ENCODE results near the gene RNF224.
A peak's percentile ranks its signal among the peaks of the same experiment; 100 is the strongest.

Gene RNF224

DNA sequence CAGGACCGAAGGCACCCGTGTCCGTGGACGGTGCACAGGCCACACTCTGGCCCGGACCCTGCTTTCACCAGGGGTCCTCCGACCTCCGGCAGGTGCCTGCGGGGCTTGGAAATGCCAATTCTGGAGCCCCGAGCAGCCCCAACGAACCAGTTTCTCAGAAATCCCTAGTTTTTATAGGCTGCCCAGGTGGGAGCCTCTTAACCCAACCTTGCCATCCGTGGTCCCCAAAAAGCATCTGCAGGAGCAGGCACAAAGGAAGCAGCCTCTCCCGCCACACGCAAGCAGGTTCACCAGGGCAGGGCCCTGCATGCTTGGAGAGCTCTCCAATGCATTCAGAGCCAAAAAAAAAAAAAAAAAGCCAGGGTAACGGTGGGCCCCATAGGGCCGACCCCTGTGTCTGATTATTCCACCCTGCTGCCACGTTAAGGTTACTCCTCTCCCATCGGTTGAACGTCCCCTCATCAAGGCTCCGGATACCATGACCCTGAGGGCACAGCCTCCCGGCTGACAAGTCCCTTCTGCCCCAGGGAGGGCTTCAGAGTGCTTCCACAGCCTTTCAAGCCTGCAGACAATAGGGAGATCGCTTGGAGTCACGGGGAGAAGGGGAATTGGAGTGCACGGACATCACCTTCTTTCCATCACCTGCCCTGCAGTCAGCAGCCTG is 26.0 kb upstream of the RNF224 start:
- no peak for DNase-seq (ENCODE audit: low read depth)
- TF ChIP-seq, protein P1, sequence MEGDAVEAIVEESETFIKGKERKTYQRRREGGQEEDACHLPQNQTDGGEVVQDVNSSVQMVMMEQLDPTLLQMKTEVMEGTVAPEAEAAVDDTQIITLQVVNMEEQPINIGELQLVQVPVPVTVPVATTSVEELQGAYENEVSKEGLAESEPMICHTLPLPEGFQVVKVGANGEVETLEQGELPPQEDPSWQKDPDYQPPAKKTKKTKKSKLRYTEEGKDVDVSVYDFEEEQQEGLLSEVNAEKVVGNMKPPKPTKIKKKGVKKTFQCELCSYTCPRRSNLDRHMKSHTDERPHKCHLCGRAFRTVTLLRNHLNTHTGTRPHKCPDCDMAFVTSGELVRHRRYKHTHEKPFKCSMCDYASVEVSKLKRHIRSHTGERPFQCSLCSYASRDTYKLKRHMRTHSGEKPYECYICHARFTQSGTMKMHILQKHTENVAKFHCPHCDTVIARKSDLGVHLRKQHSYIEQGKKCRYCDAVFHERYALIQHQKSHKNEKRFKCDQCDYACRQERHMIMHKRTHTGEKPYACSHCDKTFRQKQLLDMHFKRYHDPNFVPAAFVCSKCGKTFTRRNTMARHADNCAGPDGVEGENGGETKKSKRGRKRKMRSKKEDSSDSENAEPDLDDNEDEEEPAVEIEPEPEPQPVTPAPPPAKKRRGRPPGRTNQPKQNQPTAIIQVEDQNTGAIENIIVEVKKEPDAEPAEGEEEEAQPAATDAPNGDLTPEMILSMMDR (conservative IDR thresholded peaks at IDR 0.05; ENCODE audit: control insufficient read depth, insufficient read depth, low read depth, low read length) = no peak
- peak overlapping the region; percentile 63 for H3K4me3 ChIP-seq (ENCODE audit: control insufficient read depth, low read depth, low read length)

DNA sequence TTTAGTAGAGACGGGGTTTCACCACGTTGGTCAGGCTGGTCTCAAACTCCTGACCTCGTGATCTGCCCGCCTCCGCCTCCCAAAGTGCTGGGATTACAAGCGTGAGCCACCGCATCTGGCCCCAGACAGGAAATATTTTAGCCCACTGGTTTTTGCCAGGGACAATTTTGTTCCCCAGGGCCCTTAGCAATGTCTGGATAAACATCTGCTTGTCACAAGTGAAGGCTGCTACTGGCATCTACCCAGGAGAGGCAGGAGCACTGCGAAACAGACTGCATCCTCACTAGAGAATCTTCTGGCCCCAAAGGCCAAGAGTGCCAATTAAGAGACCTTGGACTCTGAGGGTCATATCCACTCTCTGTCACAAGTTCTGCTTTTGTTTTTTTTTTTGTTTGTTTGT is 24.3 kb upstream of the RNF224 start:
- H3K4me3 ChIP-seq (ENCODE audit: control insufficient read depth, low read depth, low read length) = no peak overlapping the region
- TF ChIP-seq, protein P1 (conservative IDR thresholded peaks at IDR 0.05; ENCODE audit: control insufficient read depth, insufficient read depth, low read depth, low read length) = no peak
- no peak for DNase-seq (ENCODE audit: low read depth)

DNA sequence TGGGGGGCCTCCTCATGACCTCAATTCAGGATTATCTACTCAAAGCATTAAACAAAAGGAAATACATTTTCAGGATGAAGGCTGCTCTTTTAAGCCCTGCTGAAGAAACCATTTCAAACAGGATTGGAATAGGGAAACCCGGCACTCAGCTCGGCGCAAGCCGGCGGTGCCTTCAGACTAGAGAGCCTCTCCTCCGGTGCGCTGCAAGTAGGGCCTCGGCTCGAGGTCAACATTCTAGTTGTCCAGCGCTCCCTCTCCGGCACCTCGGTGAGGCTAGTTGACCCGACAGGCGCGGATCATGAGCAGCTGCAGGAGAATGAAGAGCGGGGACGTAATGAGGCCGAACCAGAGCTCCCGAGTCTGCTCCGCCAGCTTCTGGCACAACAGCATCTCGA is 22.6 kb upstream of the RNF224 start:
- DNase-seq (ENCODE audit: low read depth) = no peak
- TF ChIP-seq, protein P1 (conservative IDR thresholded peaks at IDR 0.05; ENCODE audit: control insufficient read depth, insufficient read depth, low read depth, low read length) = no peak
- peak overlapping the region; percentile 90 for H3K4me3 ChIP-seq (ENCODE audit: control insufficient read depth, low read depth, low read length)

DNA sequence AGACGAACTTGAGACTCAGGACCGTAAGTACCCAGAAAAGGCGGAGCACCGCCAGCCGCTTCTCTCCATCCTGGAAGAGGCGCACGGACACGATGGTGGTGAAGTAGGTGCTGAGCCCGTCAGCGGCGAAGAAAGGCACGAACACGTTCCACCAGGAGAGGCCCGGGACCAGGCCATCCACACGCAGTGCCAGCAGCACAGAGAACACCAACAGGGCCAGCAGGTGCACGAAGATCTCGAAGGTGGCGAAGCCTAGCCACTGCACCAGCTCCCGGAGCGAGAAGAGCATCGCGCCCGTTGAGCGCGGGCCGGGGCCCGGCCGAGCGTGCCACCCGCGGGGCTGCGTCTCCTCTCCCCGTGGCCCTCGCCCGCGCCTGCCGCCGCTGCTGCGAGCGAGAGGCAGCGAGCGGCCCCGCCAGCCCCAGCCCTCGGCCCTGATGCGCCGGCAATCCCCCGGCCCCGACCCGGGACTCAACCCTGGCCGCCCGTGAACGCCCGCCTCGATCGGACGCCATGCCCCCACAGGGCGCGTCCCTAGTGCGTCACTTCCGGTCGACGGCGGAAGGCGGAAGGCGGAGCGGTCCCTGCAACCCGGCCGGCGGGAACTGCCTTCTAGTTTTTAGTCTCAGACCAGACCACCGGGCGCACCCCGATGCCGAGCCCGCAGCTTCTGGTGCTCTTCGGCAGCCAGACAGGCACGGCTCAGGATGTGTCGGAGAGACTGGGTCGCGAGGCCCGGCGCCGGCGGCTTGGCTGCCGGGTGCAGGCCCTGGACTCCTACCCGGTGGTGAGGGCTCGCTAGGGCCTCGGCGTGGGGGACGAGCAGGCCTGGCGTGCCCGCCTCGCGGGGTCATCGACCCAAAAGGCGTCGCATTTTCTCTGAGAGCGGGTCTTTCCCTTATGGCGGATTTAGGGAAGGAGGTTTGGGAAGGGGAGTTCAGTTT is 21.9 kb upstream of the RNF224 start, which contains the start of the genes NDOR1 and TMEM203:
TSS of gene NDOR1 (plus strand) at position 575 of the 944 bp plus-strand sequence. CDS start at position 653, 78 bp downstream.
TSS of gene TMEM203 (minus strand) at position 523 of the 944 bp plus-strand sequence. CDS start at position 289, 234 bp downstream.
- peak; percentile 75 for DNase-seq (ENCODE audit: low read depth)
- TF ChIP-seq, protein P1 (conservative IDR thresholded peaks at IDR 0.05; ENCODE audit: control insufficient read depth, insufficient read depth, low read depth, low read length) = no peak
- peak within 1 kb of the TSS; percentile 90 for H3K4me3 ChIP-seq (ENCODE audit: control insufficient read depth, low read depth, low read length)

DNA sequence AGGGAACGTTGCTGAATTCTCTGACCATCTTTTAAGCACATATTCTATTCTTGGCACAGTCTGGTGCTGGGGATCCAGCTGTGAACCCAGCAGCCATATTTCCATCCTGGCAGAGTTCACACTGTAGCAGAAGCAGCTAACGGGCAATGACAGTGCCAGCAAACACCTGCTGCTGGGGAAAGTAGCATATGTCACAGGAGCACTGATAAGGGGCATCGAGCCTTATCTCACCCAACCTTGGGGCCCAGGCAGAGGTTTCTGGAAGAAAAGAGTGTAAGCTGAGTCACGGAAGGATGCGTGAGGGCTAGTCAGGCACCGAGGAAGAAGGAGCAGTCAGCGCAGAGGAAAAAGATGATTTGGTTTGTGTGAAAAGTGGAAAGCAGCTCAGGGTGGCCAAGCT is 20.7 kb upstream of the RNF224 start:
- TF ChIP-seq, protein P1 (conservative IDR thresholded peaks at IDR 0.05; ENCODE audit: control insufficient read depth, insufficient read depth, low read depth, low read length) = no peak
- no peak for DNase-seq (ENCODE audit: low read depth)
- peak overlapping the region; percentile 90 for H3K4me3 ChIP-seq (ENCODE audit: control insufficient read depth, low read depth, low read length)

DNA sequence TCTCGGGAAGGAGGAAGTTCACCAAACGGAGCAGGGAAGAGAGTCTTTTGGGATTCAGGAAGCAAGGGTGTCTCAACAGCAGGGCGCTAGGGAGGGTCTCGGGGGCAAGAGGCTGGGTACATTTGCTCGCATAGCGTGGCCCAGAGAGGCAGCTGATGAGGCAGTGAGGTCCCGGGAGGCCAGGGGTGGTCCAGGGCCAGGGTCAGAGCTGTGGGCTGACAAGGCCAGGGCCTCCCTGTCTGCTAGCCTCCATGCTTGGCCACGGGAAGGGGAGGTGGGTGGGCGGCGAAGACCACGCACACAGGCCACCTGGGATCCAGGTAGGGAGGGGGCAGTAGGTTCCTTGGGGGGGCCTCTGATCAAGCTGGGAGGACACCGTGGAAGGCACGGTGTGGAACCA is 15.8 kb upstream of the RNF224 start:
- DNase-seq (ENCODE audit: low read depth) = no peak
- no peak overlapping the region for H3K4me3 ChIP-seq (ENCODE audit: control insufficient read depth, low read depth, low read length)
- TF ChIP-seq, protein P1 (conservative IDR thresholded peaks at IDR 0.05; ENCODE audit: control insufficient read depth, insufficient read depth, low read depth, low read length) = no peak

All from fibroblast of mammary gland (primary cell).